Measurements from ENCODE around the gene PRPF38B. TPM values are rescaled to one million over a fixed set of nuclear protein-coding genes. Genes with fewer than 3 reads are reported as not detected.

Gene PRPF38B
- total RNA-seq, 2 experiments from 2014 or later = 85.9 to 91.2 TPM

DNA sequence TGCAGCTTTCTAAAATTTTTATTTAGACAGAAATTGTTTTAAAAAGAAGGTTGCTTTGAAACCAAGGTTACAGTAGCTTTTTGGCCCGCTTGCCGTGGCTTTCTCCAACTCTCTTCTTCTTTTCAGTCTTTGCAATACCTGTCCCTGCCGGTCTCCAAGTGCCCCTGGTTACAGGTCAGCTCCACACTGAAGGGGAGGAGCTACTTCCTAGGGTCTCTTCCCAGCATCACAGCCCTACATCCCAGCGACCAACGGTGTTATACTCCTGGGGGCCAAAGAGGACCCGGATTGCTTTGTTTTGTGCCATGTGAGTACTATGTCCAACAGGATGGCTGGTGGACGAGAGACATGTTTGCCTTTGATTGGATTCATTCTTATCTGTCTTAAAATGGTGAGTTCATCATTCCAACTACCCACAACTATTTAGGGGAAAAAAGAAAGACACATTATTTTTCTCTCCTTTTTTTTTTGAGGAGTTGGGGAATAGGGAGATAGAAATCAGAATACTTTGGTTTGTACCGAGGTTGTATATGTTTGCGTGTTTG lies 20.6 kb downstream of the PRPF38B start, which contains the start of gene FNDC7:
Gene FNDC7 (plus strand): TSS at position 303 of the 545 bp plus-strand sequence. CDS start 26 bp downstream, at position 329.
- Mint-ChIP-seq H3K4me1 (peaks cover 11% of the 10 kb centered on the region), H3K4me3 (no peak within 1 kb of the TSS), H3K36me3 (no peaks in the 10 kb centered on the region), H3K27me3 (peaks cover 26% of the 10 kb centered on the region), H3K27ac (no peak within 1 kb of the TSS), H3K9me3 (no peaks in the 10 kb centered on the region)
- POLR2A ChIA-PET = no interaction called here
- ATAC-seq (ENCODE audit: low read depth) = no peak
- DNase-seq = no peak

DNA sequence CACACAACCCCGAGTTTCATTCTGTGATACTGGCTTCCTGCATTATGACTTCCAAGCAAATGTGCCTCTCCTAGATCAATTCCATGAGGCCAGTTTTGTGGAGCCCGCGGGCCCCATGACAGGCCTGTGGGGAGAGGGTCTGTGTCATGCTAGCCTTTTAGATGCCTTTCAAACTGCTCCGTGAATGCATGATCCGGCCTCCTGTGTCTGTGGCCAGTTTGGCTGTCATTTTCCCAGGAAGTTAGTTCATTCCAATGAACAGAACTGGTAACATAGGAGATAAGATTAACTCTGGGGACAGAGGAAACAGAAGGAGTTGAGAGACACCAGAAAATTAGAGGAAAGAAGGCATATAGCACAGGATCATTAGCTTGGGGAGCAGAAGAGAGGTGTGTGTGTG lies 23.8 kb downstream of the PRPF38B start:
- no peak for ATAC-seq (ENCODE audit: low read depth)

DNA sequence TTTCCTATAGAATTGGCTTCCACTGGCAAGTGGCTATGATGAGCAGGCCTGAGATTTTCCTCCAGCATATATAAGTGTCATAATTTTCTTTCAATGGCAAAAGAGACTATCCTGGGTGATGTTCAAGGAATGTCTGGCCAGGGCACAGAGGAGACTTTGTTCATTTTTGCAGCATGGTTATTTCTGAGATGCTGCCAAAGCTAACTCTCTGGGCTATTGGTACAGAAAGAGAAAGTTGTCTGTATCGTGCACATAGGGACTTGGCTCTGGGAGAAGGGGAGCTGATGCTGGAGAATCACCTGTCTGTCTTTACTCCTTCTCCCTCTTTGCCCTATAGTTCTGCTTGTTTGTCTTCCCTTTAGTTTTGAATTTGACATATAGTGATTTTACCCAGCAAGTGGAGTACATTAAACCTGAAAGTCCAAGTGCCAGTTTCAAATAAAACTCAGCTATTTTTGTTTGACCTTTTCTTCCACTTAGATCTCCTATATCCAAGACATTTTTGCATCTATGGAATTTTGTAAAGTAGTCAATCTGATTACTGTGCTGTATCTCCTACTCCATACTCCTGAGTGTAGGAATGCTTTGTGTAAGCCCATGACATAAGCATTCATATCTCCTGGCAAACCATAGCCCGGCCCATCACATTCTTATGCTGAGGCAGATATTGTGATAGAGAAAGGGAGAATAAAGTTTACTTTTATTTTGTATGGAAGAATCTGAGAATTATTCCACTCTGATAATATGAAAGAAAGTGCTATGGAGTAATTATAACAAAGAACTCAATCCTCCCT lies 24.5 kb downstream of the PRPF38B start:
- Mint-ChIP-seq H3K4me1 (no peaks in the 10 kb centered on the region), H3K27ac (no peak overlapping the region), H3K27me3 (peaks cover 24% of the 10 kb centered on the region), H3K4me3 (no peak overlapping the region), H3K36me3 (no peaks in the 10 kb centered on the region), H3K9me3 (no peaks in the 10 kb centered on the region)
- POLR2A ChIA-PET = no interaction called here
- ATAC-seq (ENCODE audit: low read depth) (no peak), DNase-seq (no peak)

More for the DNA sequence above, 23.8 kb downstream of the PRPF38B start:
- H3K27me3 Mint-ChIP-seq = peaks cover 26% of the 10 kb centered on the region
- DNase-seq = no peak
- H3K27ac Mint-ChIP-seq = no peak overlapping the region
- H3K4me1 Mint-ChIP-seq = no peaks in the 10 kb centered on the region
- POLR2A ChIA-PET = no interaction called here
- H3K36me3 Mint-ChIP-seq = no peaks in the 10 kb centered on the region
- no peaks in the 10 kb centered on the region for H3K9me3 Mint-ChIP-seq
- H3K4me3 Mint-ChIP-seq = no peak overlapping the region

DNA sequence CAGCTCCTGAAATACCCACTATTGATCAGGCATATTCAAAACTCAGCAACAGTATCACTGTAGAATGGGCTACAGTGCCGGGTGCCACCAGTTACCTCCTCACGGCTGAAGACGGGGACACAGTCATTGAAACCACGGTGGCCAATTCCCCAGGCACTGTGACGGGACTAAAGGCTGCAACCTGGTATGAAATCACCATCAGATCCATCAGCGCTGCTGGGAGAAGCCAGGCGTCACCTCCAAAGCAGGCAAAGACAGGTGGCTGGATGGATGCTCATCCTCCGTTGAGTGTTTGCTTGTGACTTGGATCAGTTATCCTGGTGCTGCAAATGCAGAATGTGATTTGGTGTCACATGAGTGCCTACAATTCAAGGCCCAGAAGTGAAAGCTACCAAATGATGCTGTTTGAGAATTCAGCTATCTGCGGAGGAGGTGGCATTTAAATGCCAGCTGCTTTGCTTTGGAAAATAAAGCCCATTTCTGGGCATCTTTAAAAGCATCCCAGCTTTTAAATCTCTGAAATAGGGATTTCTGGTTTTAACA lies 25.7 kb downstream of the PRPF38B start:
- Mint-ChIP-seq H3K27ac (no peak overlapping the region), H3K4me1 (peaks cover 1% of the 10 kb centered on the region), H3K4me3 (no peak overlapping the region), H3K27me3 (peaks cover 18% of the 10 kb centered on the region), H3K36me3 (no peaks in the 10 kb centered on the region), H3K9me3 (no peaks in the 10 kb centered on the region)
- ATAC-seq (ENCODE audit: low read depth) (no peak), DNase-seq (no peak)
- POLR2A ChIA-PET = no interaction called here

DNA sequence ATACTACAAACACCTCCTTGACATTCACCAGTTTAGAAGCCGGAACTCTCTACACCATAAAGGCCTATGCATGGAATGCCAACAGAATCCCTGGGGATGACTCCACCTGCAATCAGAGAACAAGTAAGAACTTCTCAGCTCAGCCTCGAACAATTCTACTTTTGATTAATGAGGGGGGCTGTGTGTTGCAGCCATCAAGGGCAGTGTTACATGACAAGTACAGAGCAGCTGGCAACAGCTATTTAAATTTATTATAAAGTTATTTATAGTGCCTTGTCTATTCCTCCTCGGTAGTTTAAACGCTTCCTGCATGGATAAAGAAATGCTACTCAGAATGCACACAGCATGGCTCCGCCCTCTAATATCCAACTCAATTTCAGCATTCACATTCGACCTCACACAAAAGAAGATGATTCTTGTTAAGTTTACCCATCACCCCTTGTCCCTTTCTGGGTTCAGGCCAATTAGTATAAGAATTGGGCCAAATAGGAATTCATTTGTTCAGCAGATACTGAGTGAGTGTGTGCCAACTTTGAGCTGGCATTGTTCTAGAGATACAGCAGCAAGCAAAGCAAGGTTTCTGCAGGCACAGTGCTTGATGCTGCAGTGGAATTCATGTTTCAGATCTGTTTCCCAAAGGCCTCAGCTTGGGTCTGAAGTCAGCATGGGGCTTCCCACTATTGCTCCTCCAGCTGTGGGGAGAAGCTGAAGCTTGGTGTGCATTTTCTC lies 27.0 kb downstream of the PRPF38B start:
- POLR2A ChIA-PET = no interaction called here
- Mint-ChIP-seq H3K9me3 (no peaks in the 10 kb centered on the region), H3K4me3 (no peak overlapping the region), H3K36me3 (no peaks in the 10 kb centered on the region), H3K4me1 (peaks cover 1% of the 10 kb centered on the region), H3K27ac (no peak overlapping the region), H3K27me3 (peaks cover 11% of the 10 kb centered on the region)
- ATAC-seq (ENCODE audit: low read depth) = no peak
- no peak for DNase-seq

DNA sequence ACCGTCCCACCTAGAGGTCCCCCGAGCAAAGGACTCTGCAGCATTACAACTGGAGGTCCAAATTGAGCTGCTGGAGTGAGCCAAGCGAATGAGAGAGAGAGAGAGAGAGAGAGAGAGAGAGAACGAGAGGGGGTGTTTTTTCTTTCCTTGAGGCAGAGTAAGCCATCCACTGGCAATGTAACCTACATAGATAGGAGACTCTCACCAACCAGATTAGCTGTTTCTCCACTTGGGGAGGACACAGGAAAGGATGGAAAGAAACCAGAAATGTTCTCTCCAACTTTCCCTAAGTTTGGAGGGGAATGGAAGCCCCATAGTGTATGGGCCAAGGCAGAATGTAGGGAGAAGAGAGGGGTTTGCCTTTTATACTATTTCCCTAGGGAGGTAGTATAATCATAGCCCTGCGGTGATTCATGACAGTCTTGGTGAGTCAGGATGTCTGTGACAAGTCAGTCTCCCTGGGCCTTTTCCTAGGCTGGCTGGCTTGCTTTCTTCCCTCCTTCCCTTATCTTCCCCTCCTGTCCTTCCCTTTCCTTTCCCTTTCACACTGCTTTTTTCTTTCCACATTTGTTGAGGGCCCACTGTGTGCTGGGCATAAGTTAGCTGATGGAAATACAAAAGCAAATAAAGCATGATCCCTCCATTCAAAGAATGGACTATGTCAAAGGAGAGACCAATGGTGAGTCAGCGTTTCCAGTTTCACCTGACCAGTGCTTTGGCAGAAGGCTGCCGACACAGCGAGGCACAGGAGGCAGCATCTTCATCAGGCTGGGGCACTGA lies 27.7 kb downstream of the PRPF38B start:
- Mint-ChIP-seq H3K36me3 (no peaks in the 10 kb centered on the region), H3K9me3 (no peaks in the 10 kb centered on the region), H3K27ac (no peak overlapping the region), H3K4me3 (no peak overlapping the region), H3K4me1 (peaks cover 1% of the 10 kb centered on the region), H3K27me3 (peaks cover 11% of the 10 kb centered on the region)
- no peak for ATAC-seq (ENCODE audit: low read depth)
- DNase-seq = no peak
- POLR2A ChIA-PET = no interaction called here

DNA sequence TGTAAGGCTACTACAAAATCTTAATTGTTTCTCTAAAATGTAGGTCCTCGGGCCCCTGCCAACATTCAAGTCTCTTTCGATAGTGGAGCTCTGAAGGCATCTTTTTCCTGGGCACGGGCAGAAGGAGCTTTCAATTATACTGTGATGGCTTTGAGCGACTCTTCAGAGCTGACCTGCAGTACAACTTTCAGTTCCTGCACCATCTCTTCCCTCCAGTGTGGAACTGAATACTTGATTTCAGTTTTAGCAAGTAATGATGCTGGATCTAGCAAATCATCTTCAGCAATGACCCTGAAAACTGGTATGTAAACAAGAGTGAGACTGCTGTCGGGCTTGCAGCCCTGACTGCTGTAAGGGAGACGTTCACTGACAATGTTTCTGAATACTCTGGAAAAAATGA lies 30.2 kb downstream of the PRPF38B start:
- H3K4me1 Mint-ChIP-seq = peaks cover 1% of the 10 kb centered on the region
- no peak overlapping the region for H3K4me3 Mint-ChIP-seq
- DNase-seq (no peak), ATAC-seq (ENCODE audit: low read depth) (no peak)
- POLR2A ChIA-PET = no interaction called here
- H3K27ac Mint-ChIP-seq = no peak overlapping the region
- no peaks in the 10 kb centered on the region for H3K9me3 Mint-ChIP-seq
- no peaks in the 10 kb centered on the region for H3K36me3 Mint-ChIP-seq
- H3K27me3 Mint-ChIP-seq = peaks cover 10% of the 10 kb centered on the region

DNA sequence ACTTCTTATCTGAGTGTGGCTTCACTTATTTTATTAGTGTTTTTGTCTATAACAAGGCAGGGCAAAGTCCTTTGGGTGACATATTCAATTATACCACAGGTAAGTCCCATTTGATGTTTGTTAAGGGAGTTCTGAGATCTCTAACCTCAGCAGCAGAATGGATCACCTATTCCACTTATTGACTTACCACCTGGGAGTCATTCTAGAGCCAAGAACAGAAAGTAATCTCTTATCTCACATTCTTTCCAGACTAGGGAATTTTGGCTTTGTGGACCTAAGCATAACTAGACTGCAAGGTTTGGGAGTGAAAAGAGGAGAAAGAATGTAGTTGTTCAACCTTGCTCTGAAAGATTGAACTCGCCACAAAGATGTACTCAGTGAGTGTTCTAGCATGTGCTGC lies 33.8 kb downstream of the PRPF38B start:
- Mint-ChIP-seq H3K36me3 (no peaks in the 10 kb centered on the region), H3K27me3 (peaks cover 13% of the 10 kb centered on the region), H3K9me3 (no peaks in the 10 kb centered on the region), H3K4me1 (peaks cover 1% of the 10 kb centered on the region), H3K4me3 (no peak overlapping the region), H3K27ac (no peak overlapping the region)
- ATAC-seq (ENCODE audit: low read depth) (no peak), DNase-seq (no peak)
- POLR2A ChIA-PET = no interaction called here

DNA sequence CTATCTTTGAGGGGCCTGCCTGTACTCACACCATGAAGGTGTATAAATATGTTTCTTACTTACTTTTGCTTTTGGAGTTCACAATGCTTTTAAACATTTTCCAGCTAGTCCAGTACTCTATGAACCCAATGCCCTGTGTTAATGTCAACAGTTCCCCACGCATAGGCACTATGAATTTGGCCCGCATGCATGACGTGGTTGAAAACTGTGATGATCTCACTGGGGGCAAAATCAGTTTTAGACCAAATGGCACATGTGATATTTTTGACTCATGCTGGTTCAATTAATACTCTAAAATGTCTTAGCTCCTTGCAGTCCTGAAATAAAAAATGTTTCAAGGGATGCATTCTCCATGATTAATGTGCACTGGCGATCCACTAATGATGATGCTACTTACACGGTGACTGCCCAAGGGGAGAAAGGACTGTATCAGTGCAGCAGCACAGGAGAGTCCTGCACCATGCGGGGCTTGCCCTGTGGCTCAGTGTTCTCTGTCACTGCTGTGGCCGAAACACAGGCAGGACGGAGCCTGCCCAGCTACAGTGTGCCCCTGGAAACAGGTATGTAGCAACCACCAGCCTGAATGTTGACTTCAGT lies 36.3 kb downstream of the PRPF38B start:
- no peaks in the 10 kb centered on the region for H3K9me3 Mint-ChIP-seq
- no peaks in the 10 kb centered on the region for H3K36me3 Mint-ChIP-seq

DNA sequence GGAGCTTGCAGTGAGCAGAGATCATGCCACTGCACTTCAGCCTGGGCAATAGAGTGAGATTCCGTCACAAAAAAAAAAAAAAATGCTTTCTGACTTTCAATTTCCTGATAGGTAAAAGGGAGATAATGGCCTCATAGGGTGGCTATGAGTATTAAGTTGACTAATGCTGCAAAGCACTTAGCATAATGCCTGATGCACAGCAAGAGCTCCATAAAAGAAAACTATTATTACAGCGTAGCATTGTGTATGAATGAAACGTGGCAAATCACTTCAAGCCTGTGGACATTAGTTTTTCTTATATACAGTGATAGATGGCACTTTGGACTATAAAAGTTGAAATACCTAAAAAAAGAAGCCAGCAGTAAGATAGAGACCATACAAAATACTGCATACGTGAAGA lies 37.4 kb downstream of the PRPF38B start:
- H3K36me3 Mint-ChIP-seq = no peaks in the 10 kb centered on the region
- no peak overlapping the region for H3K27ac Mint-ChIP-seq
- DNase-seq (no peak), ATAC-seq (ENCODE audit: low read depth) (no peak)
- peaks cover 26% of the 10 kb centered on the region for H3K27me3 Mint-ChIP-seq
- no peaks in the 10 kb centered on the region for H3K4me1 Mint-ChIP-seq
- H3K9me3 Mint-ChIP-seq = no peaks in the 10 kb centered on the region
- no peak overlapping the region for H3K4me3 Mint-ChIP-seq
- POLR2A ChIA-PET = no interaction called here

More for the DNA sequence above, 36.3 kb downstream of the PRPF38B start:
- H3K4me1 Mint-ChIP-seq = no peaks in the 10 kb centered on the region
- ATAC-seq (ENCODE audit: low read depth) (no peak), DNase-seq (no peak)
- peaks cover 21% of the 10 kb centered on the region for H3K27me3 Mint-ChIP-seq
- no peak overlapping the region for H3K4me3 Mint-ChIP-seq
- POLR2A ChIA-PET = no interaction called here
- H3K27ac Mint-ChIP-seq = no peak overlapping the region

DNA sequence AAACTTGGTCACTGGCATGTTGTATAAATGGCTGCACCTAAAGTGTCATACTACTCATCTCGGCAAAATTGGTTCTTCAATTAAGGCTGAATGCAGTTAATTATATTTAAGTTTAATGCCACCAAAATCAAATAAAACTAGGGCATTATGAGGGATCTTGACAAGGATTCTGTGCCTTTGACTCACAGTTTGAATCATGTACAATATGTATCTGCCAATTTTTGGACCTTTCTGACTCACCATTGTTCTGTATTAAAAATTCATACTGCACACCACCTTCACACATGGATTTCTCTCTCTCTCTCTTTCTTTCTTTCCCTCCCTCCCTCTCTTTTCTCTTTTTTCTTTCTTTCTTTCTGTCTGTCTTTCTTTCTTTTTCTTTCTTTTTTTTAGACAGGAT lies 40.3 kb downstream of the PRPF38B start:
- no peak for DNase-seq
- Mint-ChIP-seq H3K36me3 (no peaks in the 10 kb centered on the region), H3K4me1 (no peaks in the 10 kb centered on the region), H3K4me3 (no peak overlapping the region), H3K27ac (no peak overlapping the region), H3K9me3 (no peaks in the 10 kb centered on the region), H3K27me3 (peaks cover 25% of the 10 kb centered on the region)
- POLR2A ChIA-PET = no interaction called here
- no peak for ATAC-seq (ENCODE audit: low read depth)

DNA sequence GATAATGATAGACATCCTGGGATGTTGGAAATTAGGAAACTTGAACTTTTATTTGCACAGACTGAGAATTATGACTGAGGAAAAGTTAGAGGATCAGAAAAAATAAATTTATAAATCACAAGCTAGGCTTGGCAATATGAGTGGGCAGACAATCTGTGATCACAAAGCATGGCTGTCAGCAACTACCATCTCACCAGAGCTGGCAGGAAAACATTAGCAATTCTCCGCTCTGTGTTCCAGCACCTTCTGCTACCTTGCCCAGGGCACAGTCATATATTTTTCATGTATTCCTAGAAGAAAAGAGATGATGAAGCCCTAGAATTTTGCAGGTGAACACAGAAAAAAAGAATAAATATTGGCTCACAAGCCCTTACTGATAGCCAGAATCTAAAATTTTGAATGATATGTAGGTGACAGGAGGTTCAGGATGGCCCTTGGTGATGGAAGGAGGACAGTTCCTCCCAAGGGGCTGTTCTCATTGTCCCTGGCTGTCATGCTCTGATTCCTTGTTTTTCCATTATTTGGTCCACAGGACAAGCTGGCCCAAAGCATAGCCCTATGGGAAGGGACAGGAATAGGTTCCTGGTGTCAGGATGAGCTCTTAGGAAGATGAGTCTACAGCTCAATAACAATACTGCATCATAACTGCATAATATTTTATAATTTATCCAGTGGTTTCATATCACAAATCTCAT lies 42.2 kb downstream of the PRPF38B start:
- no peak overlapping the region for H3K27ac Mint-ChIP-seq
- ATAC-seq (ENCODE audit: low read depth) (no peak), DNase-seq (no peak)
- no peaks in the 10 kb centered on the region for H3K9me3 Mint-ChIP-seq
- no peaks in the 10 kb centered on the region for H3K36me3 Mint-ChIP-seq
- H3K27me3 Mint-ChIP-seq = peaks cover 31% of the 10 kb centered on the region
- H3K4me1 Mint-ChIP-seq = no peaks in the 10 kb centered on the region
- no peak overlapping the region for H3K4me3 Mint-ChIP-seq
- POLR2A ChIA-PET = no interaction called here

All from activated naive CD8-positive, alpha-beta T cell treated with anti-CD3 and anti-CD28 coated beads, Interleukin-2, amount 10 ng/mL, durations not matched to agents 7 days and 5 days (primary cell).